Left lung (tissue), 10 donors: Measurements from ENCODE around the gene HOXB4. TPM values are rescaled to one million over a fixed set of nuclear protein-coding genes. Genes with fewer than 3 reads are reported as not detected.
A peak's percentile ranks its signal among the peaks of the same experiment; 100 is the strongest.

Experiments used
- ATAC-seq: fragments of 200-7000 bp; cut with Tn5 transposase; one replicate; pipeline ENCODE4 v1.9.1; 2020; ENCODE audit warnings: moderate library complexity
- DNase-seq, 4 donors: peaks; one replicate each; pipeline ENCODE4 v3.0.0-alpha.2; 2013 to 2020
- H3K27ac ChIP-seq, 2 donors: fragments of 200-600 bp; sonication (generic) in 1 of 2; one replicate each; pipeline versions ENCODE4 v1.5.0 to v1.8.0; 2020 to 2021
- H3K27me3 ChIP-seq, 2 donors: fragments of 200-600 bp; sonication (generic) in 1 of 2; one replicate each; pipeline versions ENCODE4 v1.5.0 to v1.8.0; 2020 to 2021
- H3K36me3 ChIP-seq, 2 donors: fragments of 200-600 bp; sonication (generic) in 1 of 2; one replicate each; pipeline versions ENCODE4 v1.5.0 to v1.8.0; 2020 to 2021
- H3K4me1 ChIP-seq, 2 donors: fragments of 200-600 bp; one replicate each; pipeline ENCODE4 v1.8.0; 2021
- H3K4me3 ChIP-seq, 2 donors: fragments of 200-600 bp; sonication (generic) in 1 of 2; one replicate each; pipeline versions ENCODE4 v1.5.0 to v1.8.0; 2020 to 2021; ENCODE audit warnings: mild to moderate bottlenecking in 1 of 2
- H3K9me3 ChIP-seq, 2 donors: fragments of 200-600 bp; sonication (generic) in 1 of 2; one replicate each; pipeline versions ENCODE4 v1.5.0 to v1.8.0; 2020 to 2021
- CTCF ChIP-seq, 2 donors: fragments of 200-600 bp; sonication (generic) in 1 of 2; IDR thresholded peaks; one replicate each; pipeline versions ENCODE4 v1.5.0 to v1.8.0; 2021; ENCODE audit warnings: antibody characterized with exemption in 2 of 2
- intact Hi-C, 2 donors: fragments of 100-400 bp; cut with DNase I; formaldehyde crosslinking; loops; one replicate each; pipeline versions ENCODE4 v1.11.2 to v1.14.2; 2022
- polyA plus RNA-seq, 6 donors: library from polyadenylated mRNA; unstranded; fragments of 120-200 nt; gene quantifications; one replicate each; pipeline ENCODE4 v1.2.1, GENCODE V29; 2013; ENCODE audit not compliant: insufficient read length in 6 of 6
- total RNA-seq, 2 donors: library from RNA; stranded (reverse); fragmentation: NEBNext Ultra II Directional; extraction: Animal tissue kit (Norgen Biotek cat#: 25700); gene quantifications; one replicate each; pipeline ENCODE4 v1.2.1, GENCODE V29; 2021
- donor health status: DM: no; HTN: yes; CAD: no.
- donor health status: DM: no; HTN: no; CAD: no.

HOXB4 gene
- total and polyA plus RNA-seq, 8 donors = 4.5 to 19.0 (median 12.8) TPM

DNA sequence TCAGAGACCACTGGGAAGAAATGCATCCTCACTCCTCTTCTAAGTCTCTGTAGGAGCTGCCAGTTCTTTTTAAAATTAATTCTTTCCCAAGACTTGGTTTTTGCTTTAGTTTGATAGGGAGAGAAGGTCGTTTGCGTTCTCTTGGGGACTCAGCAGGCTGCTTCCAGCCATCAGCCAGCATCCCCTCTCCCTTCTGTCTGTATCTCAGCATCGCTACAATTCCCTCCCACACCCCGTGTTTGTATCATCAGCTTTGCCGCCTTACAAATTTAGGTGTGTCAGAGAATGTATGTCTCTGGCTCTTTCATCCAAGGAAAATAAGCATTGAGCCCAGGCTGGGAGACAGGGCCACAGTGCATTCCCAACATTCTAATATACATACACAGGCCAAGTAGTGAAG lies 21.2 kb upstream of the HOXB4 start:
- DNase-seq (no peak), ATAC-seq (no peak)
- H3K27ac ChIP-seq = no peak overlapping the region
- H3K36me3 ChIP-seq = no peaks in the 10 kb centered on the region
- no peaks in the 10 kb centered on the region for H3K9me3 ChIP-seq
- H3K4me1 ChIP-seq = peaks cover 11 to 29% of the 10 kb centered on the region in 2 donors
- peaks cover 74 to 99% of the 10 kb centered on the region in 2 donors for H3K27me3 ChIP-seq
- H3K4me3 ChIP-seq = no peak overlapping the region
- intact Hi-C loops = loop anchor here in 1 of 2 donors (10.0 kb wide), 1 partner anchor 255 kb away; no protein-coding TSS in a partner anchor
- TF ChIP-seq CTCF (IDR thresholded peaks at IDR 0.05) = no peak

DNA sequence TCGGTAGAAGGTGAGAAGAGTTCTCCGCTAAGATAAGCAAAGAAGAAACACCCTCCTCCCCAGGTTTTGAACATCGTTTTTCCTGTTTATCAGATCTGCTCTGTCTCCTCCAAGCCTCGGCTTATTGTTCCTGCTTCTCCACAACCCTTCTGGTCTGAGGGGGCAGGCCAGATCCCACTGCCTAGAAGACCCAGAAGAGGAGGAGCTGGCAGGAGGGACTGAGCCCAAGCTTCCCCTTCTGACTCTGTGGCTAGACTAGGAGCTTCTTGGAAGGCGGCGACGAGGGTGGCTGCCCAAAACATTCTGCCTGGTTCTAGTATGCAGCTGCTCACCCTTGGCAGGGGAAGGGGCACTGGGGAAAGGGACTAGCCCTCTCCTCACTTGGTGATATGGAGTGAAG lies 20.6 kb upstream of the HOXB4 start:
- intact Hi-C loops = loop anchor here in 1 of 2 donors (10.0 kb wide), 1 partner anchor 254 kb away; no protein-coding TSS in a partner anchor

GRCh38 chr17:48597778-48598631 lies 19.9 kb upstream of the HOXB4 start:
- DNase-seq (peak in 3 of 4 donors; percentile 83 to 92 (median 87)), ATAC-seq (peak; percentile 29)
- Histone ChIP-seq H3K27me3 (peaks cover 72 to 99% of the 10 kb centered on the region in 2 donors), H3K27ac (peak overlapping the region; percentile 68 to 82), H3K36me3 (no peaks in the 10 kb centered on the region), H3K9me3 (no peaks in the 10 kb centered on the region), H3K4me1 (peaks cover 13 to 37% of the 10 kb centered on the region in 2 donors), H3K4me3 (peak overlapping the region; percentile 43 to 44)
- intact Hi-C loops = loop anchor here in 1 of 2 donors (10.0 kb wide), 1 partner anchor 253 kb away; no protein-coding TSS in a partner anchor
- no peak for TF ChIP-seq CTCF (IDR thresholded peaks at IDR 0.05)

More for the DNA sequence above, 20.6 kb upstream of the HOXB4 start:
- Histone ChIP-seq H3K27me3 (peaks cover 75 to 99% of the 10 kb centered on the region in 2 donors), H3K4me3 (no peak overlapping the region), H3K27ac (no peak overlapping the region), H3K9me3 (no peaks in the 10 kb centered on the region), H3K4me1 (peaks cover 11 to 33% of the 10 kb centered on the region in 2 donors), H3K36me3 (no peaks in the 10 kb centered on the region)
- no peak for TF ChIP-seq CTCF (IDR thresholded peaks at IDR 0.05)
- ATAC-seq (no peak), DNase-seq (no peak)

DNA sequence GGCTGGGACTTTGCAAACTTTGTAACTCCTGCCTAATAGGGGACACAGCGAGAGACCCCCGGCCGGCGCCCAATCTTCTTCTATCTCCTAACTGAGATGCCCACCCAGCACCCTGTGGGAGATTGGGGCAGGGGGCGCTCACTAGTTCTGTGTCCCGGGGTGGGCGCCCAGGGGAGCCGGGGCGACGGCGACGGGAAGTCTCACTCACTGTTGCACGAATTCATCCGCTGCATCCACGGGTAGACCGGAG lies 19.3 kb upstream of the HOXB4 start:
- ATAC-seq (no peak), DNase-seq (no peak)
- intact Hi-C loops = loop anchor here in 1 of 2 donors (10.0 kb wide), 1 partner anchor 253 kb away; no protein-coding TSS in a partner anchor

More for the DNA sequence above, 19.3 kb upstream of the HOXB4 start:
- H3K36me3 ChIP-seq = no peaks in the 10 kb centered on the region
- H3K4me1 ChIP-seq = peaks cover 14 to 37% of the 10 kb centered on the region in 2 donors
- H3K27me3 ChIP-seq = peaks cover 71 to 99% of the 10 kb centered on the region in 2 donors
- H3K9me3 ChIP-seq = no peaks in the 10 kb centered on the region
- H3K4me3 ChIP-seq = peak overlapping the region; percentile 43 to 44
- peak overlapping the region; percentile 68 to 82 for H3K27ac ChIP-seq
- TF ChIP-seq CTCF (IDR thresholded peaks at IDR 0.05) = no peak
